Calu3 (cell line): ENCODE data around the gene GSC2. TPM values are rescaled to one million over a fixed set of nuclear protein-coding genes. Genes with fewer than 3 reads are reported as not detected.
A peak's percentile ranks its signal among the peaks of the same experiment; 100 is the strongest.

ENCODE experiments used
- BruUV-seq: library from RNA; stranded (reverse); fragments of 400-500 nt; replicated peaks from 2 replicates; lab custom pipeline; 2021; lab: Mats Ljungman, UMichigan
- CTCF ChIA-PET: fragments of 300-600 bp; sonication (Branson Sonifier 250); formaldehyde crosslinking; loops from one replicate; lab custom pipeline; 2022; ENCODE audit warnings: antibody characterized with exemption; lab: Charles Lee
- DNase-seq: peaks from one replicate; pipeline ENCODE4 v3.0.0; 2022
- H3K27ac Mint-ChIP-seq: one replicate; pipeline ENCODE4 v1.8.0; 2022; ENCODE audit warnings: mixed read lengths; ENCODE audit not compliant: unreplicated experiment
- H3K27me3 Mint-ChIP-seq: one replicate; pipeline ENCODE4 v1.8.0; 2022; ENCODE audit warnings: mixed read lengths; ENCODE audit not compliant: unreplicated experiment
- H3K36me3 Mint-ChIP-seq: one replicate; pipeline ENCODE4 v1.8.0; 2022; ENCODE audit warnings: mild to moderate bottlenecking, moderate library complexity, mixed read lengths; ENCODE audit not compliant: insufficient read depth, unreplicated experiment
- H3K4me1 Mint-ChIP-seq: one replicate; pipeline ENCODE4 v1.8.0; 2022; ENCODE audit warnings: mild to moderate bottlenecking, low read depth, mixed read lengths; ENCODE audit not compliant: unreplicated experiment
- H3K4me3 Mint-ChIP-seq: one replicate; pipeline ENCODE4 v1.8.0; 2022; ENCODE audit warnings: mild to moderate bottlenecking, low read depth, moderate library complexity, mixed read lengths; ENCODE audit not compliant: unreplicated experiment
- H3K9me3 Mint-ChIP-seq: one replicate; pipeline ENCODE4 v1.8.0; 2022; ENCODE audit warnings: low read depth, mixed read lengths; ENCODE audit not compliant: unreplicated experiment
- intact Hi-C: fragments of 100-400 bp; cut with micrococcal nuclease; formaldehyde crosslinking; loops from one replicate; pipeline ENCODE4 v1.10.0; 2022; ENCODE audit not compliant: unreplicated experiment
- total RNA-seq: library from RNA; stranded (reverse); gene quantifications from 2 replicates; pipeline ENCODE4 v1.2.3, GENCODE V29; 2022
- TF ChIP-seq, protein P1 (sequence below): fragments of 200-600 bp; IDR thresholded peaks from one replicate; pipeline ENCODE4 v1.8.0; 2022; ENCODE audit warnings: antibody characterized with exemption; ENCODE audit not compliant: unreplicated experiment

Gene GSC2
- total RNA-seq, 1 experiment from 2014 or later: not detected

DNA sequence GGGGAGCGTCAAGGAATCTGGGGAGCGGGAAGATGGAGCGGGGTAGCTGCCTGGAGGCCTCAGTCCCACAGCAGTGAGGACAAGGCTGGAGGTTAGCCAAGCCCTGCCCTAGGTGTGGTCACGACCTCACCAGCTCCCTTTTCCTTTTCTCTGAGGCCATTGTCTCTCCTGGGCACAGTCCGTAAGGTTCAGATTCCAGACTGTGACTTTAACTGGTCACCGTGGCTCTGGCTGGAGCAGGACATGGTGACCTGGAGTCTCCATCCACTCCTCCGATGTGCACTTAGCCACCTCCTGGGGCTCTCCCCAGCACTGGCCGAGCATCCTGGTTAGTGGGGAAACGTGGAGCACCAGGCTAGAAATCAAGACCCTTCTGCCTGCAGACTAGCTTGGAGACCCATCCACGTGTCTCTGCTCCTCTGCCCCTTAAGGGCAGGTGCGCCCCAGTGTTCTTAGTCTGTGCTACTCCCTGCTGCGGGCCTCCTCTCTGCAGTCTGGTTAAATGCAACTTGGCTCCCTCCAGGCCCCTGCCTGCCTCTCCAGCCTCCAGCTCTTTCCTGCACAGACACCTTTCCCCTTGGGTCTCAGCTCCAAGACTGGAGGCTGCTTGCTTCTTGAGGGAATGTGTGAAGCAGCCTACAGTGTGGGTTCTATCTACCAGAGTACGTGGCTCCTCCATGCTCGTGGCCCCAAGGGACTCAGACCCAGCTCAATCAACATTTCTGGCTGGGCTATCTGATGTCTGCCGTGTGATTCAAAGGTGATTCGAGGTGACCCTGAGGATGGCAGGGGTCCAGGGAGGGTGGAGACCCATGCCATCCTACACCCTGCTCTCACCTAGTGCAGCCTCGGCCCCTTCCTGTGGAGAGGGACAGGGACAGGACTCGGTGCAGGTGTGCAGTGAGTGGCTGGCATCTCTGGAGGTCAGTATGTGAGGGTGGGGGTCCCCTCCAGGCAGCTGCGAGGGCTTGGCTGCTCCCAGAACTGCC, 23.2 kb upstream of the GSC2 start:
- TF ChIP-seq, protein P1, sequence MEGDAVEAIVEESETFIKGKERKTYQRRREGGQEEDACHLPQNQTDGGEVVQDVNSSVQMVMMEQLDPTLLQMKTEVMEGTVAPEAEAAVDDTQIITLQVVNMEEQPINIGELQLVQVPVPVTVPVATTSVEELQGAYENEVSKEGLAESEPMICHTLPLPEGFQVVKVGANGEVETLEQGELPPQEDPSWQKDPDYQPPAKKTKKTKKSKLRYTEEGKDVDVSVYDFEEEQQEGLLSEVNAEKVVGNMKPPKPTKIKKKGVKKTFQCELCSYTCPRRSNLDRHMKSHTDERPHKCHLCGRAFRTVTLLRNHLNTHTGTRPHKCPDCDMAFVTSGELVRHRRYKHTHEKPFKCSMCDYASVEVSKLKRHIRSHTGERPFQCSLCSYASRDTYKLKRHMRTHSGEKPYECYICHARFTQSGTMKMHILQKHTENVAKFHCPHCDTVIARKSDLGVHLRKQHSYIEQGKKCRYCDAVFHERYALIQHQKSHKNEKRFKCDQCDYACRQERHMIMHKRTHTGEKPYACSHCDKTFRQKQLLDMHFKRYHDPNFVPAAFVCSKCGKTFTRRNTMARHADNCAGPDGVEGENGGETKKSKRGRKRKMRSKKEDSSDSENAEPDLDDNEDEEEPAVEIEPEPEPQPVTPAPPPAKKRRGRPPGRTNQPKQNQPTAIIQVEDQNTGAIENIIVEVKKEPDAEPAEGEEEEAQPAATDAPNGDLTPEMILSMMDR: no peak
- H3K27ac Mint-ChIP-seq: no peak overlapping the region
- H3K9me3 Mint-ChIP-seq: no peaks in the 10 kb centered on the region
- peaks cover 30% of the 10 kb centered on the region for H3K4me1 Mint-ChIP-seq
- peaks cover 26% of the 10 kb centered on the region for H3K27me3 Mint-ChIP-seq
- no TSS peak for BruUV-seq
- intact Hi-C loops: no loop called here
- DNase-seq: no peak
- CTCF ChIA-PET: interaction anchor here (0.6 kb wide), 1 partner anchor 1956 kb away, joined by 3 read pairs; no protein-coding TSS in a partner anchor
- peaks cover 68% of the 10 kb centered on the region for H3K36me3 Mint-ChIP-seq
- H3K4me3 Mint-ChIP-seq: peak overlapping the region; percentile 76

DNA sequence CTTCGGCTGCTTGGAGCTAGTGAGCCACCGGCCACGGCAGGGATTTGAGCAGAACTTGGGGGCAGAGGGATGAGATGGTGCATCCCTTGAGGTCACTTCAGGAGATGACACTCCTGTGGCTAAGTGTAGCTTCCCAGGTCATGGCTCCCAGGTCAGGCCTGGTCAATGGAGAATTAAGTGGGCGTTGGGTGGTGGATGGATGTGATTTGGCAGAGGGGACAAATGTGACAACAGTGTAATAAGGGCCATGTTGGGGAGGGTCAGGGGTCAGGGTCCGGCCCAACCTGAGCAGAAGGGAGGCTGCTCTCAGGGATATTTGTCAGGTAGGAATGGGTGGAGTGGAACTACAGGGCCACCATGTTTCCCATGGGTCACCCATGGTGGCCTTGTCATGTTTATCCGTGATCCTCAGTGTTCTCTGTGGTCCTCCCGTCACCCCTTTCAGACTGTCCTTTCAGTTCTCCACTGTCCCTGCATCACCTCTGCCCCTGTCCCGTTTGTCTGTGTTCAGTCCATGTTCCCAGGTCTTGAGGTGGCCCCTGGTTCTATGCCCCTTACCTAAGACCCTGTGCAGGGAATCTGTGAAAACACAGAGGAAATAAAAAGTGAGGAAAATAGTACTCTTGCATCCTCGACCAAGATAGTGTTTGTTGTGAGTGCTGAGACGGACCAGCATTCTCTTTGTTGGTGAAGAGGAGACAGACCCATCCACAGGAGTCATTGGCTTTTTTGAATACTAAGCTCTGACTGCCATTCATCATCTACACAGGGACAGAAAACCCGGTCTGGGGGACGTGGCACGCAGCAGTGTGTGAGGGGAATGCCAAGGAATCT, 22.3 kb upstream of the GSC2 start:
- H3K4me3 Mint-ChIP-seq: peak overlapping the region; percentile 76
- TF ChIP-seq, protein P1: no peak
- CTCF ChIA-PET: no interaction called here
- no peaks in the 10 kb centered on the region for H3K9me3 Mint-ChIP-seq
- H3K4me1 Mint-ChIP-seq: peaks cover 32% of the 10 kb centered on the region
- peaks cover 59% of the 10 kb centered on the region for H3K36me3 Mint-ChIP-seq
- H3K27ac Mint-ChIP-seq: peak overlapping the region; percentile 51
- H3K27me3 Mint-ChIP-seq: peaks cover 35% of the 10 kb centered on the region
- no peak for DNase-seq
- intact Hi-C loops: no loop called here
- no TSS peak for BruUV-seq

DNA sequence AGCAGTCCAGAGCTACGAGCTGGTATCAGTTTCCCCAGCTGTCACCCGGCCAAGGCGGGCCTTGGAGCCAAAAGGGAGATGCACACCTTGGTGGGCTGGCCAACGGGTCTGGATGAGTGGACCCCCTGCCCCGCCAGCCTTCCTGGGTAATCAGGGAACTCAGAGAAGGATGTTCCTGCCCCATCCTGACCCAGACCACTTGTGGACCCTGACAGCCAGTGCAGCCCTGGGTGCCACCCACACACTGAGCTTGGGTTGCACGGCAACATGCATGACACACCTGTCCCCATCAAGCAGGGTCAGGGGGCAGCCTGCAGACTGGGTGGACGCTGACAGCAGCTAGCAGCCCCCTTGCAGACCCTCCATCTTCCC, 19.8 kb upstream of the GSC2 start:
- Mint-ChIP-seq H3K4me3 (peak overlapping the region; percentile 76), H3K27me3 (peaks cover 50% of the 10 kb centered on the region)
- CTCF ChIA-PET: interaction anchor here (0.5 to 1.4 kb wide), 2 partner anchors 16 to 25 kb away, joined by 3 to 4 read pairs; partner anchors contain the start of gene ESS2

More for the DNA sequence above, 19.8 kb upstream of the GSC2 start:
- DNase-seq: no peak
- peaks cover 27% of the 10 kb centered on the region for H3K4me1 Mint-ChIP-seq
- no peak overlapping the region for H3K27ac Mint-ChIP-seq
- intact Hi-C loops: no loop called here
- H3K9me3 Mint-ChIP-seq: no peaks in the 10 kb centered on the region
- peaks cover 37% of the 10 kb centered on the region for H3K36me3 Mint-ChIP-seq
- BruUV-seq: no TSS peak
- TF ChIP-seq, protein P1: no peak
